Inferior parietal cortex (tissue), 1 donor: ENCODE measurements around the gene REEP1.
A peak's percentile ranks its signal among the peaks of the same experiment; 100 is the strongest.

ENCODE experiments used
- DNase-seq: peaks from one replicate; pipeline ENCODE4 v3.0.0-alpha.2; 2016; ENCODE audit errors: extremely low spot score

Gene REEP1

GRCh38 chr2:86305915-86306254 is 31.5 kb downstream of the REEP1 start:
- no peak for DNase-seq

DNA sequence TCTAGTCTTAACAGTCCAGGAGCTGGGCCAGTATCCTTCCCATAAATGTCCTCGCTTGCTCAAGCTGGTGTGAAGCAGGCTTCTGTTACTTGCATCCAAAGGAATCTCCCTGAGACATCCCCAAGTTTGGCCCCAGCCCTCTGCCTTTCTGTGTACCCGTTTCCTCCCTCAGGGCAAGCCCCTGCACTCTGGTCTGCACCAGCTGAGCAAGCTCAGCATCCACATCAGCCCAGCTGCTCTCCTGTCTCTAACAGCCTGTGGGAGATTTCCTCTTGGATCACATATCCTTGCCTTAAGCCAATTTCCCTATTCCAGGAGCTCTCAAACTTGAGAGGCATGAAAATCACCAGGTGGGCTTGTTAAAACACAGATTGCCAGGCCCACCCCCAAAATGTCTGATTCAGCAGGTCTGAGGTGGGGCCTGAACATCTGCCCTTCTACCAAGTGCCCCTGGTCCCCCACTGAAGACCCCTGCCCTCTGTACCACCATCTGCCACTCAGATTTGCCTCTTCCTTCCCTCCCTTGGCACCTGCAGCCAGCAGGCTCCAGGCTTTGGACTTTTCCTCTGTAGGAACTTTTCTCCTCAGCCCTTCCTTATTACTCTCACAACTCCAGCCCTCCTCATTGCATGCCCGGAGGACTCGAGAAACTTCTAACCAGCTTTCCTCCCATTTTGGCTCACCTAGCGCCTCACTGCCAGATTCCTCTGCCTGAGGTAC is 32.1 kb downstream of the REEP1 start:
- no peak for DNase-seq

GRCh38 chr2:86304416-86304815 is 33.0 kb downstream of the REEP1 start:
- no peak for DNase-seq

GRCh38 chr2:86302320-86302719 is 35.1 kb downstream of the REEP1 start:
- no peak for DNase-seq

DNA sequence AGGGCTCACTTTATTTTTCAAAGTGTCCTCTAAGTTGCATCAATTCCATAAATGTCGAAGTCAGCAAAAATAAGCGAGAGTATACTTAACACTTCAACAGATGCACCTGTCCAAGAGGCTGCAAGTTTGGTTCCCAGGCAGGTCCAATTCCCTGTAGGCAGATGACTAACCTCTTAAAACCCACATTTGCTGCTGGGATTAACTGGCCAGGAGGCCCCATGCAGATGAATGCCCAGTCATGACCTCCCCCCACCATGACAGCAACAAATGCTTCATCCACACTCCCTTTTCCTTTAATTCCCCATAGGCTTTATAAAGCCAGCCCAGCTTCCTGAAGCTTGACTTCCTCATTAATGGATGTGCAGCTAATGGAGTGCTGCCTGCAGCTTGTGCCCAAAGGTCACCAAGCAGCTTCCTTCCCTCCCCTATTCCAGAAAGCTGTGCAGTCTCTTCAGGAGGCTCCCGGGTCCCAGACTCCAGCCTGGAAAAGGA is 35.7 kb downstream of the REEP1 start:
- no peak for DNase-seq

DNA sequence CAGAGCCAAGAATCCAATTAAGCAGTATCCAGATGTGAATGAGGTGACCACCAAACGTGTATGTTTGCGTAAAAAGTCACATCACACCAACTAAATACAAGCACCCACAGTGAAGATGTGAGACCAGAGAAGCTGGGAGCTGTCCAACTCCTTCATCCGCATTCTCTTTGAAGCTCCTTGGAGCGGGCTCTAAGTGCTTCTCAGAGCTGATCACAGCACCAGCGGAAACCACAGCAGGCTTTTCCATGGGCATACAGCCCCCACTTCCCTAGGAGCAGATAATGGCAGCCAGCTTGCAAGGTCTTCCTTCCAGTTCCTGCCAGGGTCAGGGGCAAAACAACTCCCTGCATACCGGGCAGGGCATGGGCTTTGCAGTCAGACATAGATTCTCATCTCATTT is 36.4 kb downstream of the REEP1 start:
- no peak for DNase-seq

DNA sequence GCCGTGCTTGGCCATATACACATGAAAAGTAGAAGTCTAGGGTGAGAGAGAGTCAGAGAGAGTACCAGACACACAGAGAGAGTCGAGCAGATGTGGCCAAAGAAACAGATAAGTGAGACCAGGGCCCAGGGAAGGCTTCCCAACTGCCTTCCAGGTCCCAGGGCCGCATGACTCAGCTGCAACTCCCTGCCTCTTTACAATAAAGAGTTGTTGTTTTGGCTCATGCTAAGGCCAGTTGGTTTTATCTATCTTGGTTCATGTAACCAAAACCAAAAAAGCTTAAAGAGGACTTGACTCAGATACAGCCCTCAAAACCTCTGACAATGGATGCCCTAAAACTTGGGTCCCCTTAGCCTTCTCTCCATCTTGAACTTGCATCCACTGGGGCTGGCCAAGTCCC is 36.9 kb downstream of the REEP1 start:
- DNase-seq, result no peak

- peak; percentile 66 for DNase-seq
Measured at GRCh38 chr2:86298411-86299390, 38.7 kb downstream of the REEP1 start.

DNA sequence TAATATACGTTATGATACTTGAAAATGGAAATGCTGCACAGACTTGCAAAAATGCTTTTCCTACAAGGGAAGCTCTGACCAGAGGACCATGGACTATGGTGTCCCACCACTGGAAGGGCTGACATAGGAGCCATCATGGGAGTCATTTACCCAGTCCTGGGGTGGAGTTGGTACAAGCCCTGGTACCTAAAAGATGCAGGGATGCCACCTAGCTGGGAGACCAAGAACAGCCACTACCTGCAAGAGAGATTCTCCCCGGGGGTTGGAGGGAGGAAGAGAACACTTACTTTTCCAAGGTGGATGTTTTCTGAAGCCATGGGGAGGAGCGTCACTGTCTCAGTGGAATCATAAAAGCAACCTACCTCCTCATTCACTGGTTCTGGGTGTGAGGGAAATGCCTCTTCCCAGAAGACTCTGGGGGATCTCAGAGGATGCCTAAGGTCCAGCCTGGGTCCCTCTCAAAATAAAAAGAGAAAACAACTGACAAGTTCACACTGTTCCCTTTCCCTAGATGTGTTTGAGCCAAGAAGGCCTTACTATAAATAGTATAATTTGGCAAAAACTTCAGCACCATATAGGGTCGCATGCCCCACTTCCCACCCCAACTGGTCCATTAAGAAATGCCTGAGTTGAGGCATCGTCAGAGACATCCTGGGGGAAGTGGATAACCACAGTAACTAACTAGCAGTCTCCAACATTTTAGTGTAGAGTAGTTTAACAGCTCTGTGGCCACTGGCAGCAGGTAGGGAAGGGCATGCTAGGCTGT is 39.9 kb downstream of the REEP1 start:
- DNase-seq, result no peak

DNA sequence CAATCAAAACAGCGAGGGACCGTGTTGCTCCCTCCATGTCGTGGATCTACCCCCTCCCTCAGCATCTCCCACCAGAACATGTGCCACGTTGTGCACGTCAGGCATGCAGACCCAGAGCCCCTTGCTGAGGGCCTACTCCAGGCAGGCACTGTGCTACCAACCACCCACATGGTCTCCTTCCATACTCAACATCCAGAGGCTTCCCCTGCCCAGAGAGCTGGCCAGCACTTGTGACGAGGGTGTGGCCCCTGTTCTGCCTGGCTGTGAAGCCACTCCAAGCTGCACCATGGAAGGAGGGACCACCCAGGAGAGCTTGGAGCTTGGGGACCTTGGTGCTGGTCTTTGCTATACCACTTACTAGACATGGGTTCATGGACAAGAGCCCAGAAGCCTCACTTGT is 40.5 kb downstream of the REEP1 start:
- DNase-seq, result no peak

- DNase-seq, result no peak
Measured at GRCh38 chr2:86295066-86295465, 42.4 kb downstream of the REEP1 start.

- DNase-seq, result no peak
Measured at GRCh38 chr2:86293612-86294011, 43.8 kb downstream of the REEP1 start.

- no peak for DNase-seq
Measured at GRCh38 chr2:86292571-86293515, 44.6 kb downstream of the REEP1 start.

DNA sequence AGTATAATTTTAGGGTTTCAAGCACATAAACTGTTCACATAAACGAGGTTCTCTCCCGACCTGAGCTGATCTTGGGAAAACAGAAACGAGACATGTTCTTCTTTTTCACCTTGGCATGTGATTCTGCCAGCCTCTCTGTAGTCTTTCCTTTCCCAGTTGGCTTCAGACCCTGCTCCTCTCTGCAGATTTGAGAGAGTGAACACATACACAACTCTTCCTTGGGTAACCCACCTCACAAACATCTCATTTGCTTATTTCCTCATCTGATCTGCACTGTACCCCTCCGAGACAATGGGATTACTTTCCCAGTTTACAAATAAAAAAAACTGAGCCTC is 46.1 kb downstream of the REEP1 start:
- DNase-seq, result no peak

DNA sequence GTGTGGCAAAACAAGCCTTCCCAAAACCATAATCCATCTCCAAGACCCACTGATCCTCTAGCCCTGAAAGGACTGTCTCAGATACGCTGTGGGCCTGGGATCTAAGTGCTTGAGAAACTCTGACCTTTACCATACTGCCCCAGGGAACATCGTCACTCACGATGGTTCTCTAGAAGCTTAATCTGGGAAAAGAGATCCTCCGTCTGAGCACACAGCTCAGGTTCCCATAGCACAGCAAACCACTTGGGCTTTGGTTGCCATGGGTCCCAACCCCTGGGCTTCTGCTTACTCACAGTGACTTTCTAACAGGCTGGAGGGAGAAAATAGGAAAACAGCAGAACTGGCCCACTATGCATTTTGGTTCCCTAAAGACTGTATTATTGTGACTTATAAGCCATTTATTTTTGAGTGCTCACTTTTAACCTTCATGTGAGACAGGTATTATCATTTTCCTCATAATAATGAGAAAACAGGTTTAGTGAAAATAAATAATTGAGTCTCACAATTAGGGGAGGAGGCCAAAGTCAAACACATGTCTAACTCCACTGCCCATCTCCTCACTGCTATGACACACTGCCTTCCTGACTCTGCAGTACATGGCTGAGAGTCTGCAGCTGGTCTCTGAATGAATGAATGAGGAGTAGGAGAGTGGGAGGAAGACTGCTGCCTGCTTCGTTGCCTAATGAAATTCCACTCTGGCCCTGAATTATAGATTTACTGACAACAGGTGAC is 46.7 kb downstream of the REEP1 start:
- DNase-seq, result no peak

- no peak for DNase-seq
Measured at GRCh38 chr2:86286516-86286915, 50.9 kb downstream of the REEP1 start.

DNA sequence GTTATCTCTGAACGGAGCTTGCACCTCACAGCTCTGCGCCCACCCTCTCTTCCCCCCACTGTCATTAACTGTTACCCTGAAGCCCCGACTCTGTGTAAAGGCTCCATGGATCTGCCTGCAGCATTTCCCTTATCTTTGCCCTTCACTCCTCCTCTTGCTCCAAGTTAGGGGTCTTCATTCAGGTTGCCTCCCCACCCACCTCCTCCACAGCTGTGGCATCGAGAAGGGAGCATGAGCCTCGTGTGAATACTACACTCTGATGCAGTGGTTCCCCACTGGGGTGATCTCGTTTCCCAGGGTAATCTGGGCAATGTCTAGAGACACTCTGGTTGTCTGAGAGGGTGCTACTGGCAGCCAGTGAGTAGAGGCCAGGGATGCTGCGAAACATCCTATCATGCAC is 51.4 kb downstream of the REEP1 start:
- DNase-seq, result no peak

DNA sequence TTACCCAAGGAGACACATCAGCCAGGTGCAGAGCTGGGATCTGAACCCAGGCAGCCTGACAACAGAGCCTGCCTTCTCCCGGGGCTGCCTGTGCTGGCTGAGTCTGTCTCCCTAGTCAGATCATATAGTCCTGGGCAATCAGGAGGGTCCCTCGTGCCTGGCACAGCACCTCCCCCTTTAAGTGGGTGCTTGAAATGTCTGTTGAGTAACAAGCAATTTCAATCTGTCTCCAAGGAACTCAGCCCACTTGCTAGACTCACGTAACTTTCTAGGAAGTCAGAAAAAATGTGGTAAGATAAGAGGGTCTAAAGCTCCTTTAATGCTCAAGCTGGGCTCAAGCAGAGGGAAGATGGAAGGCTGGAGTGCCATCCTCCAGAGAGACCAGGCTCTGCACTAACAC is 51.9 kb downstream of the REEP1 start:
- no peak for DNase-seq

- no peak for DNase-seq
Measured at GRCh38 chr2:86284987-86285386, 52.4 kb downstream of the REEP1 start.

- no peak for DNase-seq
Measured at GRCh38 chr2:86284401-86284841, 53.0 kb downstream of the REEP1 start.
